Lung (tissue), 12 donors: ENCODE results near the gene ANO2. TPM values are rescaled to one million over a fixed set of nuclear protein-coding genes. Genes with fewer than 3 reads are reported as not detected.

Experiments used
- ATAC-seq: fragments of 200-7000 bp; cut with Tn5 transposase; one replicate; pipeline ENCODE4 v1.9.1; 2020; ENCODE audit warnings: moderate number of reproducible peaks; ENCODE audit not compliant: insufficient read depth, low FRiP score
- DNase-seq, 3 donors: peaks; one replicate each; pipeline ENCODE4 v3.0.0-alpha.2; 2013 to 2017
- H3K27ac ChIP-seq, 2 donors: one replicate each; pipeline ENCODE4 v1.5.1; 2013; ENCODE audit warnings: mild to moderate bottlenecking in 2 of 2, moderate library complexity in 2 of 2, control low read depth in 1 of 2, inconsistent platforms in 1 of 2, low read depth in 1 of 2, low read length in 1 of 2
- H3K27me3 ChIP-seq, 3 donors: one replicate each; pipeline ENCODE4 v1.5.1; 2013; ENCODE audit warnings: low read length in 2 of 3; ENCODE audit not compliant: control insufficient read depth in 3 of 3, insufficient read depth in 3 of 3
- H3K36me3 ChIP-seq, 4 donors: one replicate each; pipeline ENCODE4 v1.5.1; 2013; ENCODE audit warnings: low read length in 4 of 4, mild to moderate bottlenecking in 1 of 4, moderate library complexity in 1 of 4; ENCODE audit not compliant: control insufficient read depth in 4 of 4, insufficient read depth in 4 of 4
- H3K4me1 ChIP-seq, 5 donors: one replicate each; pipeline ENCODE4 v1.5.1; 2013; ENCODE audit warnings: low read length in 5 of 5, mild to moderate bottlenecking in 2 of 5, moderate library complexity in 1 of 5; ENCODE audit not compliant: control insufficient read depth in 5 of 5, insufficient read depth in 5 of 5
- H3K4me3 ChIP-seq: one replicate; pipeline ENCODE4 v1.5.1; 2013; ENCODE audit warnings: mild to moderate bottlenecking, control low read depth, moderate library complexity
- H3K9ac ChIP-seq, 2 donors: one replicate each; pipeline ENCODE4 v1.5.1; 2013; ENCODE audit warnings: low read length in 2 of 2, control low read depth in 1 of 2; ENCODE audit not compliant: insufficient read depth in 1 of 2
- H3K9me3 ChIP-seq, 4 donors: one replicate each; pipeline ENCODE4 v1.5.1; 2013; ENCODE audit warnings: low read length in 3 of 4, mild to moderate bottlenecking in 1 of 4, moderate library complexity in 1 of 4; ENCODE audit not compliant: control insufficient read depth in 4 of 4, insufficient read depth in 3 of 4
- CTCF ChIP-seq: IDR thresholded peaks from 2 replicates; pipeline ENCODE4 v1.5.1; 2012; ENCODE audit warnings: mild to moderate bottlenecking; ENCODE audit errors: control extremely low read depth, extremely low read depth
- WGBS, 2 donors: extraction: QIAGEN DNeasy Blood & Tissue Kit; methylation state at CpG; one replicate each; pipeline ENCODE4 v1.1.7; 2013; 5-methylcytosine and 5-hydroxymethylcytosine counted together
- polyA plus RNA-seq, 2 donors: library from polyadenylated mRNA; stranded (reverse); fragments of 200-250 nt; gene quantifications; one replicate each; pipeline ENCODE4 v1.2.1, GENCODE V29; 2013
- total RNA-seq, 2 donors: library from RNA; depleted of rRNA in 1 of 2; stranded (reverse); fragments of >200 nt in 1 of 2; gene quantifications; one replicate each; pipeline ENCODE4 v1.2.1, GENCODE V29; 2014 to 2021
- donor health status: control.
- donor health status: control.
- donor health status: Bipolar disorder and iron deficiency.
- donor health status: healthy.
- donor health status: DM: yes; HTN: yes; CAD: no.

ANO2 gene
- total and polyA plus RNA-seq, 4 donors: 5.9 to 11.3 (median 7.4) TPM

- Histone ChIP-seq H3K36me3 (no peaks in the 10 kb centered on the region), H3K27ac (no peak overlapping the region), H3K4me1 (no peaks in the 10 kb centered on the region), H3K9ac (no peak overlapping the region), H3K9me3 (peaks cover 0 to 11% (median 0%) of the 10 kb centered on the region in 4 donors), H3K4me3 (no peak overlapping the region), H3K27me3 (no peaks in the 10 kb centered on the region)
- ATAC-seq: no peak
- WGBS, 2 donors: 98 to 100% methylated on average over 2 of the region's 2 CpGs
- DNase-seq: no peak
- TF ChIP-seq CTCF: no peak
These were observed 79.7 kb downstream of the ANO2 start for GRCh38 chr12:5865397-5865796.

- Histone ChIP-seq H3K27me3 (no peaks in the 10 kb centered on the region), H3K9me3 (peaks cover 0 to 11% (median 0%) of the 10 kb centered on the region in 4 donors)
- 76 to 84% methylated on average over 1 of the region's 1 CpG for WGBS, 2 donors
These were observed 80.1 kb downstream of the ANO2 start for GRCh38 chr12:5864972-5865371.

GRCh38 chr12:5864301-5864700 lies 80.8 kb downstream of the ANO2 start:
- Histone ChIP-seq H3K4me1 (no peaks in the 10 kb centered on the region), H3K9me3 (peaks cover 0 to 11% (median 0%) of the 10 kb centered on the region in 4 donors), H3K4me3 (no peak overlapping the region), H3K36me3 (no peaks in the 10 kb centered on the region), H3K27ac (no peak overlapping the region), H3K27me3 (no peaks in the 10 kb centered on the region), H3K9ac (no peak overlapping the region)
- TF ChIP-seq CTCF: no peak
- 89 to 91% methylated on average over 3 of the region's 3 CpGs for WGBS, 2 donors
- DNase-seq (no peak), ATAC-seq (no peak)

More at GRCh38 chr12:5864972-5865371, 80.1 kb downstream of the ANO2 start:
- no peak overlapping the region for H3K27ac ChIP-seq
- H3K9ac ChIP-seq: no peak overlapping the region
- DNase-seq: no peak
- H3K4me3 ChIP-seq: no peak overlapping the region
- H3K4me1 ChIP-seq: no peaks in the 10 kb centered on the region
- ATAC-seq: no peak
- no peak for TF ChIP-seq CTCF
- no peaks in the 10 kb centered on the region for H3K36me3 ChIP-seq

- no peaks in the 10 kb centered on the region for H3K4me1 ChIP-seq
- no peak for TF ChIP-seq CTCF
- ATAC-seq (no peak), DNase-seq (no peak)
- WGBS, 2 donors: 81 to 93% methylated on average over 10 of the region's 10 CpGs
- no peak overlapping the region for H3K9ac ChIP-seq
- H3K27ac ChIP-seq: no peak overlapping the region
- H3K27me3 ChIP-seq: peaks cover 0 to 20% (median 13%) of the 10 kb centered on the region in 3 donors
- peaks cover 0 to 11% (median 0%) of the 10 kb centered on the region in 4 donors for H3K9me3 ChIP-seq
- no peaks in the 10 kb centered on the region for H3K36me3 ChIP-seq
- no peak overlapping the region for H3K4me3 ChIP-seq
These were observed 83.6 kb downstream of the ANO2 start for GRCh38 chr12:5861416-5861815.
